H9 (cell line): ENCODE measurements around the gene TRABD2B. TPM values are rescaled to one million over a fixed set of nuclear protein-coding genes. Genes with fewer than 3 reads are reported as not detected.

Experiments used
- DNase-seq: peaks from one replicate; pipeline ENCODE4 v3.0.0-alpha.2; 2017
- H2AFZ ChIP-seq: one replicate; pipeline ENCODE4 v1.6.1; 2013; ENCODE audit warnings: mild to moderate bottlenecking, low read length, control low read depth, moderate library complexity
- H2AK5ac ChIP-seq: 2 replicates; pipeline ENCODE4 v1.6.1; 2013; ENCODE audit warnings: low read length, control low read depth, mixed read lengths; ENCODE audit not compliant: insufficient read length
- H2BK120ac ChIP-seq: one replicate; pipeline ENCODE4 v1.6.1; 2013; ENCODE audit warnings: low read depth, mild to moderate bottlenecking, low read length, control low read depth, inconsistent platforms; ENCODE audit not compliant: poor library complexity, severe bottlenecking
- H2BK12ac ChIP-seq: 2 replicates; pipeline ENCODE4 v1.6.1; 2013; ENCODE audit warnings: low read length, control low read depth, mixed read lengths, low read depth; ENCODE audit not compliant: insufficient read length
- H2BK15ac ChIP-seq: 2 replicates; pipeline ENCODE4 v1.6.1; 2013; ENCODE audit warnings: low read depth, low read length, control low read depth
- H2BK20ac ChIP-seq: one replicate; pipeline ENCODE4 v1.6.1; 2013; ENCODE audit warnings: low read depth, mild to moderate bottlenecking, low read length, control low read depth, inconsistent platforms; ENCODE audit not compliant: poor library complexity, severe bottlenecking
- H2BK5ac ChIP-seq: 2 replicates; pipeline ENCODE4 v1.6.1; 2013; ENCODE audit warnings: low read length, control low read depth, mixed read lengths; ENCODE audit not compliant: insufficient read length
- H3K14ac ChIP-seq: 2 replicates; pipeline ENCODE4 v1.6.1; 2013; ENCODE audit warnings: low read length, control low read depth; ENCODE audit not compliant: insufficient read depth
- H3K18ac ChIP-seq: 2 replicates; pipeline ENCODE4 v1.6.1; 2013; ENCODE audit warnings: low read depth, mild to moderate bottlenecking, mixed read lengths, low read length, control low read depth; ENCODE audit not compliant: insufficient read length
- H3K23ac ChIP-seq: 2 replicates; pipeline ENCODE4 v1.6.1; 2013; ENCODE audit warnings: low read length, control low read depth, mixed read lengths, low read depth; ENCODE audit not compliant: insufficient read length
- H3K23me2 ChIP-seq: 2 replicates; pipeline ENCODE4 v1.6.1; 2013; ENCODE audit warnings: low read depth, mild to moderate bottlenecking, mixed read lengths, low read length, control low read depth; ENCODE audit not compliant: insufficient read length, poor library complexity, severe bottlenecking
- H3K27ac ChIP-seq: 2 replicates; pipeline ENCODE4 v1.5.1; 2013; ENCODE audit warnings: low read length, control low read depth, mixed read lengths, low read depth; ENCODE audit not compliant: insufficient read length
- H3K27me3 ChIP-seq: 2 replicates; pipeline ENCODE4 v1.6.1; 2013; ENCODE audit warnings: low read length, control low read depth, inconsistent platforms; ENCODE audit not compliant: insufficient read depth
- H3K4ac ChIP-seq: 2 replicates; pipeline ENCODE4 v1.6.1; 2013; ENCODE audit warnings: low read depth, mild to moderate bottlenecking, control low read depth, inconsistent platforms, low read length, moderate library complexity
- H3K4me1 ChIP-seq: 2 replicates; pipeline ENCODE4 v1.6.1; 2013; ENCODE audit warnings: low read length, control low read depth, inconsistent platforms; ENCODE audit not compliant: insufficient read depth
- H3K4me2 ChIP-seq: 2 replicates; pipeline ENCODE4 v1.6.1; 2013; ENCODE audit warnings: low read length, control low read depth, mixed read lengths; ENCODE audit not compliant: insufficient read length, insufficient read depth
- H3K56ac ChIP-seq: 2 replicates; pipeline ENCODE4 v1.6.1; 2013; ENCODE audit warnings: low read depth, mild to moderate bottlenecking, mixed read lengths, low read length, control low read depth; ENCODE audit not compliant: insufficient read length
- H3K79me1 ChIP-seq: 2 replicates; pipeline ENCODE4 v1.6.1; 2013; ENCODE audit warnings: low read depth, mild to moderate bottlenecking, moderate library complexity, low read length, control low read depth, inconsistent platforms; ENCODE audit not compliant: insufficient read depth, poor library complexity, severe bottlenecking
- H3K79me2 ChIP-seq: 2 replicates; pipeline ENCODE4 v1.6.1; 2013; ENCODE audit warnings: low read length, control low read depth, inconsistent platforms; ENCODE audit not compliant: insufficient read depth
- H3K9ac ChIP-seq: 2 replicates; pipeline ENCODE4 v1.6.1; 2013; ENCODE audit warnings: low read length, control low read depth, mixed read lengths; ENCODE audit not compliant: insufficient read length; ENCODE audit errors: extremely low read depth
- H3K9me3 ChIP-seq: one replicate; pipeline ENCODE4 v1.6.1; 2013; ENCODE audit warnings: low read depth, low read length, inconsistent platforms; ENCODE audit not compliant: control insufficient read depth
- H3T11ph ChIP-seq: one replicate; pipeline ENCODE4 v1.6.1; 2013; ENCODE audit warnings: mild to moderate bottlenecking, low read length, control low read depth, inconsistent platforms
- H4K20me1 ChIP-seq: one replicate; pipeline ENCODE4 v1.6.1; 2013; ENCODE audit not compliant: control insufficient read depth, insufficient read length, insufficient read depth
- H4K5ac ChIP-seq: 2 replicates; pipeline ENCODE4 v1.6.1; 2013; ENCODE audit warnings: low read depth, mild to moderate bottlenecking, mixed read lengths, low read length, control low read depth; ENCODE audit not compliant: insufficient read length
- H4K8ac ChIP-seq: replicated peaks from 2 replicates; pipeline ENCODE4 v1.6.1; 2013; ENCODE audit warnings: low read length, control low read depth, mixed read lengths, low read depth; ENCODE audit not compliant: insufficient read length
- H4K91ac ChIP-seq: 2 replicates; pipeline ENCODE4 v1.6.1; 2013; ENCODE audit warnings: low read depth, mild to moderate bottlenecking, moderate library complexity, mixed read lengths, low read length, control low read depth; ENCODE audit not compliant: insufficient read length
- H3K27ac Mint-ChIP-seq, 3 experiments: 2 replicates in 2 of 3; 3 replicates in 1 of 3; pipeline ENCODE4 v1.8.0; 2020 to 2021; ENCODE audit warnings: mixed read lengths in 3 of 3, mild to moderate bottlenecking in 1 of 3, moderate library complexity in 1 of 3
- H3K27me3 Mint-ChIP-seq: 2 replicates; pipeline ENCODE4 v1.8.0; 2021; ENCODE audit warnings: low read depth, mild to moderate bottlenecking, moderate library complexity, mixed read lengths
- H3K36me3 Mint-ChIP-seq, 3 experiments: 2 replicates in 2 of 3; 3 replicates in 1 of 3; pipeline ENCODE4 v1.8.0; 2020 to 2021; ENCODE audit warnings: low read depth in 3 of 3, mixed read lengths in 3 of 3; ENCODE audit not compliant: insufficient read depth in 1 of 3
- H3K4me1 Mint-ChIP-seq, 2 experiments: 2 replicates each; pipeline ENCODE4 v1.8.0; 2020; ENCODE audit warnings: mixed read lengths in 2 of 2
- H3K4me3 Mint-ChIP-seq, 2 experiments: 2 replicates in 1 of 2; 3 replicates in 1 of 2; pipeline ENCODE4 v1.8.0; 2020 to 2021; ENCODE audit warnings: mild to moderate bottlenecking in 2 of 2, mixed read lengths in 2 of 2, moderate library complexity in 1 of 2
- H3K9me3 Mint-ChIP-seq, 2 experiments: 2 replicates in 1 of 2; 3 replicates in 1 of 2; pipeline ENCODE4 v1.8.0; 2020; ENCODE audit warnings: mild to moderate bottlenecking in 2 of 2, mixed read lengths in 2 of 2, moderate library complexity in 1 of 2
- WGBS: extraction: QIAGEN DNeasy Blood & Tissue Kit; methylation state at CpG from one replicate; pipeline ENCODE4 v1.1.7; 2013; ENCODE audit warnings: missing lambda C conversion rate, low lambda C conversion rate, mixed read lengths; ENCODE audit not compliant: insufficient read length; ENCODE audit errors: extremely low coverage; 5-methylcytosine and 5-hydroxymethylcytosine counted together
- total RNA-seq: library from RNA; stranded (reverse); gene quantifications from 2 replicates; pipeline ENCODE4 v1.2.1, GENCODE V29; 2021
- TF ChIP-seq, protein P1 (sequence below): fragments of 200-600 bp; sonication (generic); conservative IDR thresholded peaks from 3 replicates; pipeline ENCODE4 v1.8.0; 2021; ENCODE audit warnings: antibody characterized with exemption, mild to moderate bottlenecking

The TRABD2B gene
- total RNA-seq, 1 experiment from 2014 or later = 2.3 TPM

GRCh38 chr1:47866601-47867437, 130.4 kb downstream of the TRABD2B start:
- no CpG with 5 or more reads among the region's 8 CpGs for WGBS
- H3K27ac Mint-ChIP-seq = peak overlapping the region in 1 of 3 experiments; percentile 42; a peak in 1 of 7 replicates
- Histone ChIP-seq H3K4ac (no peak overlapping the region), H3K79me1 (no peaks in the 10 kb centered on the region), H3K9ac (no peak overlapping the region), H3K4me2 (no peak overlapping the region), H2BK20ac (no peak overlapping the region), H3K56ac (no peak overlapping the region), H3K27ac (no peak overlapping the region), H3K18ac (no peak overlapping the region), H3K9me3 (no peaks in the 10 kb centered on the region), H4K91ac (no peak overlapping the region), H4K8ac (no peak overlapping the region), H3K79me2 (no peaks in the 10 kb centered on the region), H2BK12ac (no peak overlapping the region), H3K14ac (no peak overlapping the region; the same call in 1 of the 2 replicates), H3K23me2 (no peaks in the 10 kb centered on the region), H3K4me1 (no peaks in the 10 kb centered on the region), H3T11ph (no peak overlapping the region), H2BK120ac (no peak overlapping the region), H2AFZ (no peak overlapping the region), H2BK15ac (no peak overlapping the region), H4K20me1 (no peaks in the 10 kb centered on the region), H4K5ac (no peak overlapping the region), H3K27me3 (no peaks in the 10 kb centered on the region; the same call in 1 of the 2 replicates), H2AK5ac (no peak overlapping the region), H2BK5ac (no peak overlapping the region), H3K23ac (no peak overlapping the region)
- no peaks in the 10 kb centered on the region; a peak in 2 of 5 replicates for H3K9me3 Mint-ChIP-seq
- H3K4me3 Mint-ChIP-seq = no peak overlapping the region
- peaks cover 0 to 4% (median 0%) of the 10 kb centered on the region in 3 experiments; a peak in 2 of 7 replicates for H3K36me3 Mint-ChIP-seq
- peaks cover 0 to 2% of the 10 kb centered on the region in 2 experiments; a peak in 2 of 4 replicates for H3K4me1 Mint-ChIP-seq
- TF ChIP-seq, protein P1, sequence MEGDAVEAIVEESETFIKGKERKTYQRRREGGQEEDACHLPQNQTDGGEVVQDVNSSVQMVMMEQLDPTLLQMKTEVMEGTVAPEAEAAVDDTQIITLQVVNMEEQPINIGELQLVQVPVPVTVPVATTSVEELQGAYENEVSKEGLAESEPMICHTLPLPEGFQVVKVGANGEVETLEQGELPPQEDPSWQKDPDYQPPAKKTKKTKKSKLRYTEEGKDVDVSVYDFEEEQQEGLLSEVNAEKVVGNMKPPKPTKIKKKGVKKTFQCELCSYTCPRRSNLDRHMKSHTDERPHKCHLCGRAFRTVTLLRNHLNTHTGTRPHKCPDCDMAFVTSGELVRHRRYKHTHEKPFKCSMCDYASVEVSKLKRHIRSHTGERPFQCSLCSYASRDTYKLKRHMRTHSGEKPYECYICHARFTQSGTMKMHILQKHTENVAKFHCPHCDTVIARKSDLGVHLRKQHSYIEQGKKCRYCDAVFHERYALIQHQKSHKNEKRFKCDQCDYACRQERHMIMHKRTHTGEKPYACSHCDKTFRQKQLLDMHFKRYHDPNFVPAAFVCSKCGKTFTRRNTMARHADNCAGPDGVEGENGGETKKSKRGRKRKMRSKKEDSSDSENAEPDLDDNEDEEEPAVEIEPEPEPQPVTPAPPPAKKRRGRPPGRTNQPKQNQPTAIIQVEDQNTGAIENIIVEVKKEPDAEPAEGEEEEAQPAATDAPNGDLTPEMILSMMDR = no peak
- no peak for DNase-seq
- H3K27me3 Mint-ChIP-seq = peaks cover 6% of the 10 kb centered on the region
